Measurements from ENCODE around the gene DGKG.

DNA sequence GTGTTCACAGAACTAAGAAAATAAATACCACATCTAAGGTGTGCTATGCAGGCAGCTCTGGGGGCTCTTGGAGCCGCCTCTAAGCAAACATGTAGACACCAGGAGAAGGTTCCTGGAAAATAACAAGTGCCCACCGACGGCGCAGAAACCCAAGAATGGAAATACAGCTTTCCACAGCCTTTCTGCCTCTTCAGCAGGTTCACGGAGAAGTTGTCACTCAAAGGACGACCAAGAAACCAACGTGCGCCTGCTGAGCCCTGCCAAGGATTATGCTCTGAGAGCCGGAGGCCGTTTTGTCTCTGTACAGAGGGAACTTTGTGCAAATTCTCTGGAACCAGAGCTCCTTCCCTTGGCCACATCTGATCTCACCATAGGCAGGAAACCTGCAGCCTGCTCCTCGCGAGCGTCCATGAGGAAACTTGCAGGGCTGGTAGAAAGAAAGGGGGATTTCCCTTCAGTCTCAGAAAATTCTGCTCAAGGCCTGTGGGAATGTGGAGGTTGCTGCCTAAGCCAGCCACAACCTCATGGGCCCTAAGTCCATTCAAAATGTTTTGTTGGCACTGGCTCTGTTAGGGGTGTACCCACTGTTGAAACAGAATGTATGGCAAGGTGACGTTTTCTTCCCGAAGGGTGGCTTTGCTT, 212.6 kb downstream of the DGKG start:
- TF ChIP-seq, protein P1, sequence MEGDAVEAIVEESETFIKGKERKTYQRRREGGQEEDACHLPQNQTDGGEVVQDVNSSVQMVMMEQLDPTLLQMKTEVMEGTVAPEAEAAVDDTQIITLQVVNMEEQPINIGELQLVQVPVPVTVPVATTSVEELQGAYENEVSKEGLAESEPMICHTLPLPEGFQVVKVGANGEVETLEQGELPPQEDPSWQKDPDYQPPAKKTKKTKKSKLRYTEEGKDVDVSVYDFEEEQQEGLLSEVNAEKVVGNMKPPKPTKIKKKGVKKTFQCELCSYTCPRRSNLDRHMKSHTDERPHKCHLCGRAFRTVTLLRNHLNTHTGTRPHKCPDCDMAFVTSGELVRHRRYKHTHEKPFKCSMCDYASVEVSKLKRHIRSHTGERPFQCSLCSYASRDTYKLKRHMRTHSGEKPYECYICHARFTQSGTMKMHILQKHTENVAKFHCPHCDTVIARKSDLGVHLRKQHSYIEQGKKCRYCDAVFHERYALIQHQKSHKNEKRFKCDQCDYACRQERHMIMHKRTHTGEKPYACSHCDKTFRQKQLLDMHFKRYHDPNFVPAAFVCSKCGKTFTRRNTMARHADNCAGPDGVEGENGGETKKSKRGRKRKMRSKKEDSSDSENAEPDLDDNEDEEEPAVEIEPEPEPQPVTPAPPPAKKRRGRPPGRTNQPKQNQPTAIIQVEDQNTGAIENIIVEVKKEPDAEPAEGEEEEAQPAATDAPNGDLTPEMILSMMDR (IDR thresholded peaks at IDR 0.05; ENCODE audit: low read depth, low read length, missing input control), result no peak
- TF ChIP-seq, protein P2, sequence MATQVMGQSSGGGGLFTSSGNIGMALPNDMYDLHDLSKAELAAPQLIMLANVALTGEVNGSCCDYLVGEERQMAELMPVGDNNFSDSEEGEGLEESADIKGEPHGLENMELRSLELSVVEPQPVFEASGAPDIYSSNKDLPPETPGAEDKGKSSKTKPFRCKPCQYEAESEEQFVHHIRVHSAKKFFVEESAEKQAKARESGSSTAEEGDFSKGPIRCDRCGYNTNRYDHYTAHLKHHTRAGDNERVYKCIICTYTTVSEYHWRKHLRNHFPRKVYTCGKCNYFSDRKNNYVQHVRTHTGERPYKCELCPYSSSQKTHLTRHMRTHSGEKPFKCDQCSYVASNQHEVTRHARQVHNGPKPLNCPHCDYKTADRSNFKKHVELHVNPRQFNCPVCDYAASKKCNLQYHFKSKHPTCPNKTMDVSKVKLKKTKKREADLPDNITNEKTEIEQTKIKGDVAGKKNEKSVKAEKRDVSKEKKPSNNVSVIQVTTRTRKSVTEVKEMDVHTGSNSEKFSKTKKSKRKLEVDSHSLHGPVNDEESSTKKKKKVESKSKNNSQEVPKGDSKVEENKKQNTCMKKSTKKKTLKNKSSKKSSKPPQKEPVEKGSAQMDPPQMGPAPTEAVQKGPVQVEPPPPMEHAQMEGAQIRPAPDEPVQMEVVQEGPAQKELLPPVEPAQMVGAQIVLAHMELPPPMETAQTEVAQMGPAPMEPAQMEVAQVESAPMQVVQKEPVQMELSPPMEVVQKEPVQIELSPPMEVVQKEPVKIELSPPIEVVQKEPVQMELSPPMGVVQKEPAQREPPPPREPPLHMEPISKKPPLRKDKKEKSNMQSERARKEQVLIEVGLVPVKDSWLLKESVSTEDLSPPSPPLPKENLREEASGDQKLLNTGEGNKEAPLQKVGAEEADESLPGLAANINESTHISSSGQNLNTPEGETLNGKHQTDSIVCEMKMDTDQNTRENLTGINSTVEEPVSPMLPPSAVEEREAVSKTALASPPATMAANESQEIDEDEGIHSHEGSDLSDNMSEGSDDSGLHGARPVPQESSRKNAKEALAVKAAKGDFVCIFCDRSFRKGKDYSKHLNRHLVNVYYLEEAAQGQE (IDR thresholded peaks at IDR 0.05), result no peak
- TF ChIP-seq, protein P3, sequence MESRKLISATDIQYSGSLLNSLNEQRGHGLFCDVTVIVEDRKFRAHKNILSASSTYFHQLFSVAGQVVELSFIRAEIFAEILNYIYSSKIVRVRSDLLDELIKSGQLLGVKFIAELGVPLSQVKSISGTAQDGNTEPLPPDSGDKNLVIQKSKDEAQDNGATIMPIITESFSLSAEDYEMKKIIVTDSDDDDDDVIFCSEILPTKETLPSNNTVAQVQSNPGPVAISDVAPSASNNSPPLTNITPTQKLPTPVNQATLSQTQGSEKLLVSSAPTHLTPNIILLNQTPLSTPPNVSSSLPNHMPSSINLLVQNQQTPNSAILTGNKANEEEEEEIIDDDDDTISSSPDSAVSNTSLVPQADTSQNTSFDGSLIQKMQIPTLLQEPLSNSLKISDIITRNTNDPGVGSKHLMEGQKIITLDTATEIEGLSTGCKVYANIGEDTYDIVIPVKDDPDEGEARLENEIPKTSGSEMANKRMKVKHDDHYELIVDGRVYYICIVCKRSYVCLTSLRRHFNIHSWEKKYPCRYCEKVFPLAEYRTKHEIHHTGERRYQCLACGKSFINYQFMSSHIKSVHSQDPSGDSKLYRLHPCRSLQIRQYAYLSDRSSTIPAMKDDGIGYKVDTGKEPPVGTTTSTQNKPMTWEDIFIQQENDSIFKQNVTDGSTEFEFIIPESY (IDR thresholded peaks at IDR 0.05), result no peak
- TF ChIP-seq GABPA (IDR thresholded peaks at IDR 0.05 in 1 of 2, conservative IDR thresholded peaks at IDR 0.05 in 1 of 2) (no peak), JUND (IDR thresholded peaks at IDR 0.05) (no peak), TAF1 (conservative IDR thresholded peaks at IDR 0.05) (no peak)
- TF ChIP-seq, protein P4, sequence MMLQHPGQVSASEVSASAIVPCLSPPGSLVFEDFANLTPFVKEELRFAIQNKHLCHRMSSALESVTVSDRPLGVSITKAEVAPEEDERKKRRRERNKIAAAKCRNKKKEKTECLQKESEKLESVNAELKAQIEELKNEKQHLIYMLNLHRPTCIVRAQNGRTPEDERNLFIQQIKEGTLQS (IDR thresholded peaks at IDR 0.05), result no peak

All from liver (tissue), 3 donors.